Loucy (cell line): Measurements from ENCODE around the gene NSD1.

Source experiments
- H2AFZ ChIP-seq: fragments of 200-600 bp; sonication (generic); 2 replicates; pipeline ENCODE4 v1.6.0; 2016; ENCODE audit warnings: antibody characterized with exemption, mild to moderate bottlenecking, low read length, moderate library complexity
- H3F3A ChIP-seq: fragments of 200-600 bp; 2 replicates; pipeline ENCODE4 v1.6.0; 2016; ENCODE audit warnings: antibody characterized with exemption, low read depth, mild to moderate bottlenecking
- H3K27me3 ChIP-seq: fragments of 200-600 bp; sonication (generic); 2 replicates; pipeline ENCODE4 v1.6.1; 2014; ENCODE audit warnings: low read length, mild to moderate bottlenecking; ENCODE audit not compliant: insufficient read depth, poor library complexity, severe bottlenecking
- H3K36me3 ChIP-seq: fragments of 200-600 bp; sonication (generic); 2 replicates; pipeline ENCODE4 v1.6.1; 2016; ENCODE audit warnings: low read length; ENCODE audit not compliant: insufficient read depth
- H3K4me1 ChIP-seq: fragments of 200-600 bp; sonication (generic); 2 replicates; pipeline ENCODE4 v1.5.1; 2014; ENCODE audit warnings: low read length, mild to moderate bottlenecking; ENCODE audit not compliant: insufficient read depth, poor library complexity, severe bottlenecking
- H3K4me2 ChIP-seq: fragments of 200-600 bp; sonication (generic); 2 replicates; pipeline ENCODE4 v1.6.0; 2014; ENCODE audit warnings: antibody characterized with exemption, low read length, low read depth, mild to moderate bottlenecking; ENCODE audit not compliant: poor library complexity, severe bottlenecking
- H3K4me3 ChIP-seq: fragments of 200-600 bp; sonication (generic); 2 replicates; pipeline ENCODE4 v1.5.1; 2014; ENCODE audit warnings: low read length, mild to moderate bottlenecking, mixed read lengths; ENCODE audit not compliant: poor library complexity, severe bottlenecking
- H3K79me2 ChIP-seq: fragments of 200-600 bp; sonication (generic); 2 replicates; pipeline ENCODE4 v1.6.1; 2014; ENCODE audit warnings: low read length; ENCODE audit not compliant: insufficient read depth
- H3K9ac ChIP-seq: fragments of 200-600 bp; sonication (generic); 2 replicates; pipeline ENCODE4 v1.6.0; 2014; ENCODE audit warnings: mild to moderate bottlenecking, low read depth, low read length, moderate library complexity; ENCODE audit not compliant: poor library complexity, severe bottlenecking
- H3K9me2 ChIP-seq: fragments of 200-600 bp; sonication (generic); replicated peaks from 2 replicates; pipeline ENCODE4 v1.6.1; 2016; ENCODE audit warnings: low read depth, low read length, mixed read lengths
- H3K9me3 ChIP-seq: fragments of 200-600 bp; sonication (generic); 2 replicates; pipeline ENCODE4 v1.6.1; 2014; ENCODE audit warnings: mild to moderate bottlenecking, antibody characterized with exemption, low read length, low read depth; ENCODE audit not compliant: insufficient read depth
- H4K20me1 ChIP-seq: fragments of 200-600 bp; sonication (generic); 2 replicates; pipeline ENCODE4 v1.6.0; 2014; ENCODE audit warnings: antibody characterized with exemption, low read length, mild to moderate bottlenecking; ENCODE audit not compliant: insufficient read depth, poor library complexity, severe bottlenecking
- EZH2phosphoT487 ChIP-seq: fragments of 200-600 bp; IDR thresholded peaks from 2 replicates; pipeline ENCODE4 v1.6.1; 2018; ENCODE audit warnings: antibody characterized with exemption, mild to moderate bottlenecking, moderate library complexity, borderline replicate concordance
- TF ChIP-seq, protein P1 (sequence below): fragments of 200-600 bp; sonication (generic); conservative IDR thresholded peaks from 2 replicates; pipeline ENCODE4 v1.5.1; 2014; ENCODE audit warnings: mild to moderate bottlenecking, antibody characterized with exemption, low read length

Gene NSD1

DNA sequence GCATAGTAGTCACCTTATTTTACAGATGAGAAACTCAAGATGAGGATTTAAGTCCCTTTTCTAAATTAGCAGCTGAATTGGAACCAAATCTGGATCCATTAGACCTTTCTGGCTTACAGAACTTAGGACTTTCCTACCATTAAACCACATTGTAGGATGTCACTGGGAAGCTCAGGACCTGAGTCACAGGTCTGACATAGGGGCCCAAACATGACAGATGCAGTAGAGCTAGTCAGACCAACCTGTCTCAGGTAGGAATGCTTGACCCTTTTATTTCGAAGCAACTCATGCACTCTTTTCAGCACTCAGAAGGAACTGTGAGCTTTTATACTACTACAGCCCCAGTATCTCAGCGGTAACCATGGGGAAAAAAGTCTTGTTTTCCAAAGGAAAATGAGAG, 167.4 kb downstream of the NSD1 start:
- no peaks in the 10 kb centered on the region for H3K9me2 ChIP-seq
- H3K4me1 ChIP-seq: peaks cover 36% of the 10 kb centered on the region
- H3K36me3 ChIP-seq: peaks cover 1% of the 10 kb centered on the region; the same call in 1 of the 2 replicates
- peaks cover 43% of the 10 kb centered on the region for H3K79me2 ChIP-seq
- no peaks in the 10 kb centered on the region for H3K27me3 ChIP-seq
- H3K4me2 ChIP-seq: peak overlapping the region; percentile 84
- TF ChIP-seq, protein P1, sequence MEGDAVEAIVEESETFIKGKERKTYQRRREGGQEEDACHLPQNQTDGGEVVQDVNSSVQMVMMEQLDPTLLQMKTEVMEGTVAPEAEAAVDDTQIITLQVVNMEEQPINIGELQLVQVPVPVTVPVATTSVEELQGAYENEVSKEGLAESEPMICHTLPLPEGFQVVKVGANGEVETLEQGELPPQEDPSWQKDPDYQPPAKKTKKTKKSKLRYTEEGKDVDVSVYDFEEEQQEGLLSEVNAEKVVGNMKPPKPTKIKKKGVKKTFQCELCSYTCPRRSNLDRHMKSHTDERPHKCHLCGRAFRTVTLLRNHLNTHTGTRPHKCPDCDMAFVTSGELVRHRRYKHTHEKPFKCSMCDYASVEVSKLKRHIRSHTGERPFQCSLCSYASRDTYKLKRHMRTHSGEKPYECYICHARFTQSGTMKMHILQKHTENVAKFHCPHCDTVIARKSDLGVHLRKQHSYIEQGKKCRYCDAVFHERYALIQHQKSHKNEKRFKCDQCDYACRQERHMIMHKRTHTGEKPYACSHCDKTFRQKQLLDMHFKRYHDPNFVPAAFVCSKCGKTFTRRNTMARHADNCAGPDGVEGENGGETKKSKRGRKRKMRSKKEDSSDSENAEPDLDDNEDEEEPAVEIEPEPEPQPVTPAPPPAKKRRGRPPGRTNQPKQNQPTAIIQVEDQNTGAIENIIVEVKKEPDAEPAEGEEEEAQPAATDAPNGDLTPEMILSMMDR: no peak
- no peak for TF ChIP-seq EZH2phosphoT487
- no peak overlapping the region for H2AFZ ChIP-seq
- peak overlapping the region; percentile 65 for H3K9ac ChIP-seq
- peaks cover 6% of the 10 kb centered on the region for H4K20me1 ChIP-seq
- no peaks in the 10 kb centered on the region for H3K9me3 ChIP-seq
- no peaks in the 10 kb centered on the region for H3F3A ChIP-seq
- H3K4me3 ChIP-seq: peak overlapping the region; percentile 70

DNA sequence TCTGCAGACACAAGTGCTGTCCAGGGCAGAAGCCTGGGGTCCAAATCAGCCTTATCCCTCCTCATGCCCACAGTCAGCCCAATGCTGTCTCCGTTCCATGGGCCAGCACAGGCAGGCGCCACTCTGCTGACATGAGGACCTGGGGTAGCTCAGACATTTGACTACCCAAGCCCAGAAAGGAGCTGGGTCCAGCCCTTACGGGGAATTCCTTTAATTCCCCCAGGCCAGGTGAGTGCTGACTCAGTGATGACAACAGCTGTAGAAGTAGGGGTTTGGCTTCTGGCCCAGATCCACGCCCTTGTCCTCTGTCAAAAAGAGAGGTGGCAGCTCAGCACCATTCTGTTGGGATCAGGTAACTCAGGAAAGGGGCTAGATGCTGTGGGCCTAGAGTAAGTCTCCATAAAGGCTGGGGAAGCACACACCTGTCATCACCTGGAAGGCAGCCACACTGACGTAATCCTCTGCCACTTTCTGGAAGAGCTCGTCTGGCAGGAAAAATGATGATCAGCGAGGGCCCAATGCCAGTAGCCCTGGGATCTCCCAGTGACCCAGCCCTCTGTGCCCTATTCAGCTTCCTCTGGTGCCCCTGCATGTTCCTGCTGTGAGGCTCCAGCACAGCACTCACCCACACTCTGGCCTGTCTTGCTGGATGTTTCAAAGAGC, 168.1 kb downstream of the NSD1 start:
- Histone ChIP-seq H3K27me3 (no peaks in the 10 kb centered on the region), H2AFZ (no peak overlapping the region), H3K79me2 (peaks cover 46% of the 10 kb centered on the region), H3K36me3 (no peaks in the 10 kb centered on the region), H3K9ac (peak overlapping the region; percentile 89), H3K4me2 (peak overlapping the region; percentile 79), H4K20me1 (peaks cover 6% of the 10 kb centered on the region), H3K4me3 (peak overlapping the region; percentile 87), H3F3A (no peaks in the 10 kb centered on the region), H3K9me3 (no peaks in the 10 kb centered on the region), H3K9me2 (no peaks in the 10 kb centered on the region), H3K4me1 (peaks cover 29% of the 10 kb centered on the region)
- no peak for TF ChIP-seq EZH2phosphoT487
- TF ChIP-seq, protein P1: no peak

DNA sequence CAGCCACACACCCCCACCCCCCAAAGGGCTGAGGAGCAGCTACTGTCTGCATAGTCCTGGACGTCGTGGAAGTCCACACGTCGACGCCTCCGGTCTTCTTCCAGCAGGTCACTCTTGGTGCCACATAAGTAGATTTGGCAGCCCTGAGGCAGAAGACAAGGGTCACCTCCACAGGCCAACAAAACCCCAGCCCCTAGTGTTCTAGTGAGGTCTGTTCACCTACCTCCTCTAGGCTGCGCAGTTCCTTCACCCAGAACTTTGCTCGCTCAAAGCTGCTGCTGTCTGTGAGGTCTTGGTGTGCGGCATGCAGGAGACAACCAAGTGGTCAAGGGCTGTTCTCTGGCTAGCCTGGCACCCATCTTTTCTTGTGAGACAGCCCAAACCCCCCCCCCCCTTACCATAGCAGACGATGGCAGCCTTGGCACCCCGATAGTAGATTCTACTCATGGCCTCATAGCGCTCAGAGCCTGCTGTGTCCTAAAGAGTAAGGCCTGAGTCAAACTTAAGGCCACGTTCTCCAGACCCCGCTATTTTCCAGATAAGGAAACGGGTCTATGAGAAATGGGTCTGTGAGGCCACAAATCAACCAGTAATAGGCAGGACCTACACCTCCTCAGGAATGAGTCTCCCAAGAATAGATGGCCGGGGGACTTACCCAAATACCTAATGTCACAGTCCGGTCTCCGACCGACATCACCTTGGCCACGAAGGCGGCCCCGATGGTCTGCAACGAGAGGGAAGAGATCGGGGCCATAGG, 169.0 kb downstream of the NSD1 start:
- peaks cover 6% of the 10 kb centered on the region for H4K20me1 ChIP-seq
- H2AFZ ChIP-seq: peak overlapping the region; percentile 77; the same call in 1 of the 2 replicates
- H3K9me3 ChIP-seq: no peaks in the 10 kb centered on the region
- H3K4me2 ChIP-seq: peak overlapping the region; percentile 79
- peaks cover 23% of the 10 kb centered on the region for H3K4me1 ChIP-seq
- no peaks in the 10 kb centered on the region for H3K27me3 ChIP-seq
- H3K9ac ChIP-seq: peak overlapping the region; percentile 89
- no peaks in the 10 kb centered on the region for H3F3A ChIP-seq
- no peaks in the 10 kb centered on the region; the same call in 1 of the 2 replicates for H3K36me3 ChIP-seq
- H3K4me3 ChIP-seq: peak overlapping the region; percentile 87
- no peak for TF ChIP-seq EZH2phosphoT487
- TF ChIP-seq, protein P1: no peak
- peaks cover 46% of the 10 kb centered on the region for H3K79me2 ChIP-seq
- no peaks in the 10 kb centered on the region for H3K9me2 ChIP-seq
